K562 (cell line): ENCODE measurements around the gene PPM1L.

Experiments used
- CEBPG ChIP-seq, 3 experiments: fragments of 200-800 bp in 1 of 3; sonication (Bioruptor generic) in 1 of 3; sonication (generic) in 1 of 3; formaldehyde crosslinking in 1 of 3; IDR thresholded peaks in 2 of 3; conservative IDR thresholded peaks in 1 of 3; 2 replicates each; pipeline versions ENCODE4 v1.6.1 to v1.8.0; 2016 to 2022; ENCODE audit warnings: missing compliant biosample characterization in 2 of 3, missing genetic modification characterization in 2 of 3, mild to moderate bottlenecking in 1 of 3, missing genetic modification reagents in 1 of 3
- KLF1 ChIP-seq: fragments of 450-650 bp; IDR thresholded peaks from 2 replicates; pipeline ENCODE4 v1.6.1; 2016; ENCODE audit warnings: missing genetic modification characterization, missing compliant biosample characterization
- MAZ ChIP-seq, 2 experiments: fragments of 450-650 bp in 1 of 2; sonication (generic) in 1 of 2; formaldehyde crosslinking; IDR thresholded peaks in 1 of 2; conservative IDR thresholded peaks in 1 of 2; 2 replicates each; pipeline versions ENCODE4 v1.4.0 to v1.5.0; 2020; ENCODE audit warnings: mild to moderate bottlenecking in 1 of 2, missing genetic modification reagents in 1 of 2
- ZNF217 ChIP-seq: sonication (generic); formaldehyde crosslinking; IDR thresholded peaks from 2 replicates; pipeline ENCODE4 v1.8.0; 2022; ENCODE audit warnings: mild to moderate bottlenecking, missing genetic modification reagents
- TF ChIP-seq, protein P1 (sequence below): fragments of 450-650 bp; formaldehyde crosslinking; conservative IDR thresholded peaks from 2 replicates; pipeline ENCODE4 v1.4.0; 2022; ENCODE audit warnings: mild to moderate bottlenecking, missing genetic modification characterization

DNA sequence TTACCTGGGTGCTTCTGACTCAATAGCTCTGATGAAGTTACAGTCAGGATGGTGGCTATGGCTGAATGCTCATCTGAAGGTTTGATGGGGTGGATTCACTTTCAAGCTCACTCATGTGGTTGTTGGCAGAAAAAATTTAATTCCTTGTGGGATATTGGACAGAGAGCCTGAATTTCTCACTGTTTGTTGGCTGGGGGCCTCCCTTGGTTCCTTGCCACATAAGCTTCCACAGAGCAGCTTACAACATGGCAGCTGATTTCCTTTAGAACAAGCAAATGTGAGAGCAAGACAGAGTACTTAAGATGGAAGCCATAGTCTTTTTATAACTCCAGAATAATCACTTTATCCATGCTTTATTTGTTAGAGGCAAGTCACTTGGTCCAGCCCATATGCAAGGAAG is 150.6 kb downstream of the PPM1L start:
- TF ChIP-seq ZNF217 (CRISPR knock-in tag) (no peak), KLF1 (no peak), CEBPG (CRISPR knock-in tag; IDR thresholded peaks at IDR 0.05) (no peak), CEBPG (tag; conservative IDR thresholded peaks at IDR 0.05 in 1 of 2, IDR thresholded peaks at IDR 0.05 in 1 of 2) (no peak), MAZ (CRISPR knock-in tag; conservative IDR thresholded peaks at IDR 0.05 in 1 of 2, IDR thresholded peaks at IDR 0.05 in 1 of 2) (no peak)
- TF ChIP-seq, protein P1, sequence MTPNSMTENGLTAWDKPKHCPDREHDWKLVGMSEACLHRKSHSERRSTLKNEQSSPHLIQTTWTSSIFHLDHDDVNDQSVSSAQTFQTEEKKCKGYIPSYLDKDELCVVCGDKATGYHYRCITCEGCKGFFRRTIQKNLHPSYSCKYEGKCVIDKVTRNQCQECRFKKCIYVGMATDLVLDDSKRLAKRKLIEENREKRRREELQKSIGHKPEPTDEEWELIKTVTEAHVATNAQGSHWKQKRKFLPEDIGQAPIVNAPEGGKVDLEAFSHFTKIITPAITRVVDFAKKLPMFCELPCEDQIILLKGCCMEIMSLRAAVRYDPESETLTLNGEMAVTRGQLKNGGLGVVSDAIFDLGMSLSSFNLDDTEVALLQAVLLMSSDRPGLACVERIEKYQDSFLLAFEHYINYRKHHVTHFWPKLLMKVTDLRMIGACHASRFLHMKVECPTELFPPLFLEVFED (CRISPR knock-in tag) = no peak
